Gastrocnemius medialis (tissue), 4 donors: ENCODE data around the gene ZNF423.

Source experiments
- POLR2A ChIP-seq, 2 donors: fragments of 450-650 bp; IDR thresholded peaks; one replicate each; pipeline ENCODE4 v1.6.1; 2017; ENCODE audit warnings: antibody characterized with exemption in 2 of 2, mild to moderate bottlenecking in 2 of 2, moderate library complexity in 2 of 2
- TF ChIP-seq, protein P1 (sequence below), 5 experiments: fragments of 450-650 bp in 3 of 5; fragments of 200-600 bp in 2 of 5; sonication (generic) in 2 of 5; IDR thresholded peaks in 4 of 5; conservative IDR thresholded peaks in 1 of 5; 1 replicate in 4 of 5; 2 replicates in 1 of 5; pipeline ENCODE4 v1.5.1; 2016 to 2019; ENCODE audit warnings: antibody characterized with exemption in 5 of 5, mild to moderate bottlenecking in 3 of 5, moderate library complexity in 3 of 5

DNA sequence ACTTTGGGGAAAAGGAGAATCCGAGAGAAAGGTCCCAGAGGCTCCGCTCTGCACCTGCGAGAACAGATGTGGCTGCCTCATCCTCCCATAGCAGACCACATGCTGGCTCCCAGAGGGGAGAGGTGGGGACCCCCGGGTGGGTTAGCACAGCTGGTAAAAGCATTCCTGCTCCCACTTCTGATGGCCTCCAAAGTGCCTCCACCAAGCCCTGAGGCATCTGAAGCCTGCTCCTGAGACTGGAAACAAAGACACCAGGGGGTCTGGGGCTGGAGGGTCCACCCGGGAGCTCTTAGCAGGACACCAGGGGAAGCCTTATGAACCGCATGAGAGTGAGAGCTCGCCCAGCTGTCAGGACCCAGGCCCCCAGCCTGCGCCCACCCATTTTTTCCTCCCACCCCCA, 46.4 kb downstream of the ZNF423 start:
- no peak for TF ChIP-seq POLR2A (IDR thresholded peaks at IDR 0.05)
- TF ChIP-seq, protein P1, sequence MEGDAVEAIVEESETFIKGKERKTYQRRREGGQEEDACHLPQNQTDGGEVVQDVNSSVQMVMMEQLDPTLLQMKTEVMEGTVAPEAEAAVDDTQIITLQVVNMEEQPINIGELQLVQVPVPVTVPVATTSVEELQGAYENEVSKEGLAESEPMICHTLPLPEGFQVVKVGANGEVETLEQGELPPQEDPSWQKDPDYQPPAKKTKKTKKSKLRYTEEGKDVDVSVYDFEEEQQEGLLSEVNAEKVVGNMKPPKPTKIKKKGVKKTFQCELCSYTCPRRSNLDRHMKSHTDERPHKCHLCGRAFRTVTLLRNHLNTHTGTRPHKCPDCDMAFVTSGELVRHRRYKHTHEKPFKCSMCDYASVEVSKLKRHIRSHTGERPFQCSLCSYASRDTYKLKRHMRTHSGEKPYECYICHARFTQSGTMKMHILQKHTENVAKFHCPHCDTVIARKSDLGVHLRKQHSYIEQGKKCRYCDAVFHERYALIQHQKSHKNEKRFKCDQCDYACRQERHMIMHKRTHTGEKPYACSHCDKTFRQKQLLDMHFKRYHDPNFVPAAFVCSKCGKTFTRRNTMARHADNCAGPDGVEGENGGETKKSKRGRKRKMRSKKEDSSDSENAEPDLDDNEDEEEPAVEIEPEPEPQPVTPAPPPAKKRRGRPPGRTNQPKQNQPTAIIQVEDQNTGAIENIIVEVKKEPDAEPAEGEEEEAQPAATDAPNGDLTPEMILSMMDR (IDR thresholded peaks at IDR 0.05 in 4 of 5, conservative IDR thresholded peaks at IDR 0.05 in 1 of 5) = no peak
